ENCODE results near the gene IQSEC1.

Gene IQSEC1

DNA sequence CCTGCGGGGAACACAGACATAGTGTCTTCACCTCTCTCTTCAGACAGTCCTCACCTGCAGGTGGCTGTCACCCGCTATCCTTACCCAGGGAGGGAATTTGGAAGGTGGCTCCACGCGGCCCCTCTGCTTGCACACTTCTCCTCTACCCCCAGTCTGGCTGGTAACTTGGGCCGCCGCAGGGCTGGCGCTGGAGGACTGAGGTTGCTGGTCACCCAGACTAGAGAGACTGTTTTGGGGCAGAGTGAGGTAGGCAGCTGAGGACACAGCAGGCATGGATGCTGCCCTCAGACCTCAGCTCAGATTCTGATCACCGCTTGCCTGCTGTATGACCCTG, 12.6 kb upstream of the IQSEC1 start:
- no peak for DNase-seq (ENCODE audit: low read depth)

DNA sequence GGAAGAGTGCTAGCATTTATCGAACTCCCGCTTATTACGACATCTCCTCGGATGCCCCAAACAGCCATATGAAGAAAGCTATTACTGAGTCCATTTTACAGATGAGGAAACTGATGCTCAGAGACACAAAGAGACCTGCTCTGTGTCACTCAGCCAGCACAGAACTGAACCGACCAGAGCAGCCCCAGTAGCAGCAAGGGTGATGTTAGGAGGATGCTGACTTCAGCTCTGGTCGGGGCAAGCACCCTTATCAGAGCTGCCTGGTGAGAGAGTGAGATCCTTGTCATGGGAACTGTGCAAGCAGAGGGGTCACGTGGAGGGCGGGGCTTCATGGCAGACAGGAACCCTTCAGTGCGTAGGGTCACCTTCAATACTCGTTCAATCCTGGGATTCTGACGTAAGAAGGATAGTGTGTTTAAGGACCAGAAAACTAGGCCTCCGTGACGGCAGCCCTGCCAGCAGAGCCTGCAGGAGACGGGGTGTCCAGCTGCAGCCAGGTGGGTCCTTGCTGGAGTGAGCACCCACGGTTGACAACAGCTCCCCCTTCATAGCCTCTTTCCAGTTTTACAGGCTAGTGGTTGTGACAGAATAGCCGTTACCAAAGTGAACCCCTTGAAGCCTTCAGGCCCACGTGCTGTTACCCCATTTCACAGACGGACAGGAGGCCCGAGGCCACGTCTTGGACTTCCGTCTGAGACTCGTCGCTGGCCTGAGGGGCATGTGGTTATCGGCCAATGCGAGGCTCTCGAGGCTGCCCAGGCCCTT, 12.0 kb upstream of the IQSEC1 start:
- DNase-seq (ENCODE audit: low read depth): no peak

DNA sequence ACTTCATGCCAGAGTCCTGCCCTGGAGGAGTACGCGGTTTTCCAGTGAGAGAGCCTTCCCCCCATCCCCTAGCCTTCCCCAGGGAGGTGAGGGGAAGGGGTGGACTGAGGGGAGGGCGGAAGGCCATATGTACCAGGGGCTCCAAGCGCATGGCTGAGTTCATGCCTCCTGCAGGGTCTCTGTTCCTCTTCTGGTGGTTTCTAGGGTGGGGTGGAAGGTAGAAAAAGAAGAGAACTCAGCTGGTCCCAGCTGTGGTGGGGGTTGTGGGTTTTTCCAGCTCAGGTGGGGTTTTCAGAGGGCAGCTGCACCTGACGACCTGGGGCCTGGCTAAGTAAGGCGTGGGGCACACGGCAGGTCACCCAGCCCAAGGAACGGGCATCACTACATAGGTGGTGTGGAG, 10.7 kb upstream of the IQSEC1 start:
- no peak for DNase-seq (ENCODE audit: low read depth)

DNA sequence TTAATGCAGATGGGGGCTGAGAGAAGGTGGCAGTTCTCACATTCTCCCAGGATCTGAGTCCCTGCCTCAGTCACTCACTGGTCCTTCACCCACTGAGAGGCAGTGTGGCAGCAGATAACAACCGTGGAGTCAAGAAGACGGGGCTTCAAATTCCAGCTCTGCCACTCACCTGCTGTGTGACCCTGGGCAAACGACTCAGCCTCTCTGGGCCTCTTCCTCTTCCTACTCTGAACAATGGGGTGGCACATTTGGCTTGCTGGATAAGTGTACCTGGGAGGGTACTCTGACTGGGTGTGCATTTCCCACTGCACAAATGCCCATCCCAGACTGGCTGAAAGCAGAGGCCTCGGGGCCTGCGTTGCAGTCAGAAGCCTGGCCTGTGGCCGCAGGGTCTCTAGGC, 10.0 kb upstream of the IQSEC1 start:
- no peak for DNase-seq (ENCODE audit: low read depth)

DNA sequence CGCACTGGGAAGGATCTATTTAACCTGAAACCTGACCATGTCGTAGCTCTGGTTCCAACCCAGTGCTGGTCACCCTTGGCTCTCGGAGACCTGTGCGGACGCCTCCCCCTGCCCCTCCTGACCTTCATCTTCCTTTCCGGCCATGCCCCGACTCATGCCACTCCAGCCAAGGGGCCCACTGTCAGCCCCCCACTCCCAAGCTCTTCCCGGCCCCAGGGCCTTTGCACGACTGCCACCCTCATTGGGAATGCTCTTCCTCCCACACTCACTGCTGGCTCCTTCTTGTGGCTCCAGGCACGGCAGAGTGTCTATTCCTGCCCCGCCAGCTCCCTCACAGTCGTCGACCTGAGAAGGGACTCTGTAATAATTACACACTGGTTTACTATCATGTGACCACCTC, 9.4 kb upstream of the IQSEC1 start:
- no peak for DNase-seq (ENCODE audit: low read depth)

DNA sequence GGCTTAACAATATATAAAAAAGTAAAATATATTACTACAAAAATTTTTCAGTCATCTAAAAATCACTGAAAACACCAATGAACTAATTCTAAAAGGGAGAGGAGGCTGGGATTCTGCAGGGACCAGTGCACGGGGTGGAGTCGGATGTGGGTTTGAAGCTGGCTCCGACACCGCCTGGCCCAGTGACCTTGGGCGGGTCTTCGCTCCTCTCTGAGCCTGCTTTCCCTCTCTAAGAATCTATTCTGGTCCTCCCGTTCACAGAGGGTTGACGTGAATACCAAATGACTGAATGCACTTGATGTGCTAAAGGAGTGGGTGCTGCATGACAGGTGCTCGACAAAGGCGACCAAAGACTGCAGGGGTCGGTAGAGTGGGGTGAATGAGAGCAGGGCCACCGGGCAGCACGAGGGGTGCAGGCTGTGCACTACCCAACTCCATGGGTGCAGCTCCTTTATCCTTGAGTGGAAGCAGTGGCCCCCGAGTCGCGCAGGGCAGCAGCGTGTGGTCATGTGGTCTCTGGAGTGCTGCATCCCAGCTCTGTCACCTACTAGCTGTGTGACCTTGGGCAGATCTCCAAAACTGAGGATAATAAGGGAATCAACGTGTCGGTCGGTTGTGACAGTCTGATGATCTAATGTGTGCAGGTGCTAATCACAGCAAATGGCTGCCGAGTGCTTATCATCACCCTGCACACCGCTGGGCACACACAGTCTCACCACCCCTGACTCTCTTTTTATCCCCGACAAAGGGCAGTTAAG, 8.6 kb upstream of the IQSEC1 start:
- DNase-seq (ENCODE audit: low read depth): no peak

DNA sequence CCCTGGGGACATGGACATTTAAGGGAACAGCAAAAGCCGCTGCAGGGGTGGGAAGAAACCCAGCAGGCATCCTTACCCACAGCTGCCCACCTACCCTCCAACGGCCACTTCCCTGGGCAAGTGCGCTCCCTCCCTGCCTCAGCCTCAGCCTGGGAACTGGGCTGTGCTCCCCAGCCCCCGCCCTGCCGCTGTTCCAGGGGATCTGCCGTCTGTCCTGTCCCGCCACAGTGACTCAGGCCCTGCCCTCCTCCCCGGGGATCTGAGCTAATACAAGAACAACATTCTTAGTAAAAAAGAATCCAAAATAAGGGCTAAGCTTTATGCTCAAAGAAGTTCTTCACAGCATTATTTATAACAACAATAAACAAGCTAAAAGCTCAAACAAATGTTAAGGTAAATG, 7.4 kb upstream of the IQSEC1 start:
- DNase-seq (ENCODE audit: low read depth): no peak

DNA sequence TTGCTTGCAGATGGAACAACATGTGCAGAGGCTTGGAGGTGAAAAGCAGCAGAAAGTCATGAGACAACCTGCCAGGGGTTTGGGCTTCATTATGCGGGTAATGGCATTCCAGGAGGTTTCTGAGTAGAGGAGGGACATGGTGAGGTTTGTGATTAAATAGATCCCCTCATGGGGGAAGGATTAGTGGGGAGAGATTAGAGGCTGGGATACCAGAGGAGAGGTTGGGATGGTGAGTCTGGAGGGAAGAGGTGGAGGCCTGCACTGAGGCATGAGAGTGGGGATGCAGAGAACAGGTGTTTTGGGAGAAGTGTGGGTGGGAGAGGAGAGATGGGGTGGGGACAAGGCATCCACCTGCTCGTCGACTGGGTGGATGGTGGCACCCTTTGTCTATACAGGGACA, 6.8 kb upstream of the IQSEC1 start:
- no peak for DNase-seq (ENCODE audit: low read depth)

DNA sequence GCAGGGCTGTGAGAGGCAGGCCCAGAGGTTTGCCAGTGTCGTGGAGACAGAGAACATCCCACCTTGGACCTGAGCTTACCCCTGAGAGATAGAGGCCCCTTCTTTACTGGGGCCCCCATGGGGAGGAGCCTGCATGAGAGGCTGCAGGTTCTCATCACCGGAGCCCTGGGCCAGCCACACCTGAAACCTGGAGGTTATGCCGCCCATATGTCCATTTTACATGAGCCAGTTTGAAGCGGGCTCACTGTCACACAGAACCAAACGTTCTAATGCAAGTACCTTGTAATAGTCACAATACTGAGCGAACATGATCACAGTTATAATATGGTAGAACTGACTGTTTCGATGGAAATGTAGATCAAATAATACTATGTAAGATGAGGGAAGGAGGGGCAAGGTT, 6.3 kb upstream of the IQSEC1 start:
- DNase-seq (ENCODE audit: low read depth): no peak

DNA sequence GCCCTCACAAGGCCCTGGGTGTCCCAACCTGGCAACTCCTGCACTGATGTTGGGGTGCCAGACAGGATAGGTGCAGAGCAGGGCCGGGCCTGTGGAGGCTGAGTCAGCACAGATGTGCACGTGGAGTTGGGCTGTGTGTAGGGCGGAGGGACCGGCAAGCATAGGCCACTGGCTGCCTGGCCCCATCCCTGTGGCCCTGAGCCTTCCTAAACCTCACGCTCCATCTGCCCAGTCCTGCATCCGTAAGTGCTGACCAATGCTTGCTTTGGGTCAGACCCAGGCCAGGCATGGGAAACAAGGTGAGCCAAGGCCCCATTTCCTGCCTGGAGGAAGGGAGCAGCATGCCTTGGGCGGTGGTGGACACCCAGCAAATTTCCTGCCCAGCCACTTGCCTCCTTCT, 5.8 kb upstream of the IQSEC1 start:
- no peak for DNase-seq (ENCODE audit: low read depth)

DNA sequence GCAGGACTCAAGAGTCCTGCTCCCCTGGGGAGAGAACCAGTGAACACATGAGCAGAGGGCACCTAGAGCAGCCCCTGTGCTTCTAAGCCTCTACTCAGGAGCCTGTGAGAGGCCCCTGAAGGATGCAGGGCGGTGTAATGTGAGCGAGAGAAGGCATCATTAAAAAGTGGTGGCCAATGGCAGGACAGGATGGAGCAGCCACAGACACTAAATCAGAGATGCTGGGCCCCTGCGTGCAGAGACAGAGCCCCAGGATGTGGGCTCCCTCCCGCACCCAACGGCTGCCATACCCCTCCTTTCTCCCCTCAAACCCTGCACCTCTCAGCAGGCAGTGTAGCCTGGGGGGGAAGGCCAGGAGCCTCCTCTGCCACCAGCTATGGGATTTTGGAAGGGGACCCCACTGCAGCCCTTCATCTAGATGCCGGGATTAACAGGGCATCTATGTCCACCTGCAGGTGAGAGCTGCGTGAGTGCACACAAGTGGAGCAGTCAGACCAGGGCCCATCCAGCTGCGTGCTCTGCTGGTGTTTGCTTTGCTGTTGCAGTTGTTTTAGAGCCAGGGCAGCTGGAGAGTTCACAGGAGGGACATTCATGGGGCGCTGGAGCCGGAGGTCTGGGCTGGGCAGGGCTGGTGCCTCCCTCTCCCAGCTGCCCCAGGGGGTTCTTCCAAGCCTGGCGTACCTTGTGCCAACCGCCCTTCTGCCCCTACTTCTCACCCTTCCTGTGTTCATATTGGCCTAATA, 5.1 kb upstream of the IQSEC1 start:
- DNase-seq (ENCODE audit: low read depth): no peak

DNA sequence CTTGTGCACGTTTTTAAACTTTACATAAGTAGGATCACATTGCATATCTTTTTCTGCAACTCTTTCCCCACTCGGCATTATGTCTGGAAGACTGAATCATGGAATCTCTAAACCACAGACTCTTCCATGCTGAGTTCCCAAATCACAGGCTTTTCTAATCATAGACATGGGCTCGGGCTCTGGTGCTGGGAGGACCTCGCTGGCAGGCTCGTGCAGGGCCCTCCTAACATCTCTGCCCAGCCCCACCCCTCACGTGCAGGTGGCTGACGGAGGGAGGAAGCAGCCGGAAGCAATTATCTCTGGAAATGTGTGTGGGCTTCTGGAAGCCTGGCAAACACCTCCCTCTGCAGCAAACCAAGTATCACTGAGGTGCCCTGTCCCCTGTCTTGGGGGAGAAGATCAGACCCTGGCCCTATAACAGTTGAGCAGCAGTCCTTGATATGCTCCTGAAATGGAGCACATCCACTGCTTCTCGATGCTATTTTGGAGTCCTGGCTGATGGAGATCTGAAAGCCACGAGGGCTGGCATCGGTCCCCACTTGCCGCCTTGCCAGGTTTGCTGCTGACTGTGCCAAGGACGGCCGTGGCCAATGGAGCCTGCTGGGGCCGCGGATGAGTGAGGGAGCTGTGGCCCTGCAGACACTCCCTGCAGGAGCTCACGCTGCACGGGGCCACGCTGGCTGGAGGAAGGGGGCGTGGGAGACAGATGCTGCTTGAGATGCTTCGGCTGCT, 4.4 kb upstream of the IQSEC1 start:
- no peak for DNase-seq (ENCODE audit: low read depth)

DNA sequence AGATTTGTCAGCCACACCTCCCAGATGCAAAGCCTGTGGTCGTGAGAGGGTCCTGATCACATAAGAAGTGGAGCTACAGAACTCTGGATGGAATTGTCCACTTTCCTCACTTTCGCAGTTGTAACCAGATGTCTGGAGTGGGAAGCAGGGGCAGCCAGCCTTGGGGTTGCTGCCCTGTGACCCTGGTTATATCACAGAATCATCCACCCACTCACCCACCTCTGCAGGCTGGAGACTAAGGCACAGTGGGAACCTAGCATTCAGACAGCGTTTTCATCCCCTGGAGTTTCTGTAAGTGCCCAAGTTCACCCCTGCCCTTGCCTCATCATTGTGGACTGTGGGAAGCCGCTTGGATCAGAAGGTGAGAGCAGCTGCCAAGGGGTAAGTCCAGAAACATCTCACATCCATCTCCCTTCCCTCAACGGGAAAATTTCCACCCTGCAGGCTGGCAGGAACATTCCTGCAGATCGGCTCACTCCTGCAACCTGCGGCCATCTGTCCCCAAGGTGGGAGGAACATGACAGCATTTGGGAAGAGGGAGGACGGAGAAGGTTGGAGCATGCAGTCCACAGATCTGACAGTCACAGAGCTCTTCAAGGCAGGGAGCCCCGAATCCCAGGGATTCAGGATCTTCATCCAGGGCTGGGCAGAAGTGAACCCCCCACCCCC, 2.9 kb upstream of the IQSEC1 start:
- no peak for DNase-seq (ENCODE audit: low read depth)

DNA sequence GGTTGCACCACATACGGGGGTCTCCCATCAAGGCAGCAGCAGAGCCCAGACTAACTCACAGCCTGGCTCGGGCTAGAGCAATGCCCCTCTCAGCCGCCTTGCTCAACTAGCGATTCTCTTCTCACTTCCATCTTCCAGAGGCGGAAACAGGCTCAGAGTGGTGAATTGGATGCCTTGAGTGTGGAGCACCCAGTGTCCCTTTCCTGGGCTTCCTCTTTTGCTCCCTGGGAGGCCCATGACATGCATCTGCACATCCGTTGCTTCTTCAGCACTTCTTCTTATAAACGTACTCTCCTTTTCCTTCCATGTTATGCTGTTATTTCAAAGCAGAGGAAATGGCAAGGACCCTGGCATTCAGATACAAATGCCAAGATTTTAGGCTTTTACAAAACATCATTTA, 2.1 kb upstream of the IQSEC1 start:
- no peak for DNase-seq (ENCODE audit: low read depth)

DNA sequence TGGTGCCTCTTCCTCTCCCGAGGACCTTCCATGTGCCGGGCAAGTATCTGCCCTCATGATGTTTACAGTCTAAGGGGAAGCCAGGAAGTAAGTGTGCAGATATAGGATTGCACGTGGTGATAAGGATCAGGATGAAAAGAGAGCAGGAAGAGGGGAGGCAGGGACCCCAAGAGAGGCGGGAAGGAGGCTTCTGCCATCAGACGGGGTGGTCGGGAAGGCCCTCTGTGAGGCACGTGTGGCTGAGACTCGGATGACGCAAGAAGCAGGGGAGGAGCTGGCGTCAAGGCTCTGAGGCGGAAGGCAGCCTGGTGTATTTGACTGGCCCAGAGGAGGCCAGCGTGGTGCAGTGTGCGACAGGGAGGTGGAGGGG, 762 bp upstream of the IQSEC1 start:
- DNase-seq (ENCODE audit: low read depth): no peak

DNA sequence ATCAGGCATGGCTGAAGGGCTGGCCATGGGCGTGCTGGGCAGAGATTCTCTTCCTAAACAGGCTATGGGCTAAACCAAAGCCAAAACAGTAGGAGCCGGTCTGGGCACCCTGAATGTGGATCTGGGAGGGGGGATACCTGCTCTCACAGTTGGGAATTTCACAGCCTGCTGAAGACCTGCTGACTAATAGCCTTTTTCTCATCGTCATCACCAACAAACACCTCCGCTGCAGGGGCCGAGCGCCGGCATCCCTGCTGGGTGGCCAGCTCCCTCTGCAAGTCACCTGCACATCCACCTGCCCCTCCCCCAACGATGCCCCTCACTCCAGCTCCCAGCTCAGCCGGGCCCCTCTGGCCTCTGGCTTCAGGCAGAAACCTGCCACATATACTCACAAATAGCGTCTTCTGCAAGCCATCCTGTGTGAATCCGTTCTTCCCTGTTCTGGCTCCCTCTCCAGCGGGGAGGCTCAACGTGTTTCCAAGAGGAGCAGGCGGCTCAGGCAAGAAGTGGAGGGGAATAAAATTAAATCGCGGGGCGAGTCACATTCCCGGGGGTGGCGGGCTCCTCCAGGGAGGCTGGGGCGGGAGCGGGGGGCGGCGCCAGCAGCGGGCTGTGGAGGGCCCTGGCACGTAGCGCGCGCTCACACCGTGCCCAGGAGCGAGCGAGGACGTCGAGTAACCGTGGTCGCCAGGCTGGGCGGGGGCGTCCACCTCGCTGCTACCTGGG, 466 bp downstream of the IQSEC1 start:
- DNase-seq (ENCODE audit: low read depth): no peak

DNA sequence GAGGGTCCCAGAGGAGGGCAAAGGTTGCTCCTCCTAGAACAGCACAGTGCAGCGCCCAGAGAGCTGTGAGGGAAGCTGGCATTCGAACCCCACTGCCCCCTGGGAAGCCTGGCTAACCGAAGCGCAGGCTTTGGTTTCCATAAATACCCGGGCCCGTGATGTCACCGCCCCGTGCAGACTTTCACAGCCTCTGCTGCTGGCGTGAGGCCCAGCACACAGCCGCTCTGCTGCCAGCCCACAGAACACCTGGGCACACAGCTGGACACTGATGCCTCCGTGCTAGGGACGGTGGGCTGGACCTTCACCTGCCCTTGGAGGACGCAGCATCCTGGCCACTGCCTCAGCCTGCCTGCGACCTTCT, 1.0 kb downstream of the IQSEC1 start:
- DNase-seq (ENCODE audit: low read depth): no peak

DNA sequence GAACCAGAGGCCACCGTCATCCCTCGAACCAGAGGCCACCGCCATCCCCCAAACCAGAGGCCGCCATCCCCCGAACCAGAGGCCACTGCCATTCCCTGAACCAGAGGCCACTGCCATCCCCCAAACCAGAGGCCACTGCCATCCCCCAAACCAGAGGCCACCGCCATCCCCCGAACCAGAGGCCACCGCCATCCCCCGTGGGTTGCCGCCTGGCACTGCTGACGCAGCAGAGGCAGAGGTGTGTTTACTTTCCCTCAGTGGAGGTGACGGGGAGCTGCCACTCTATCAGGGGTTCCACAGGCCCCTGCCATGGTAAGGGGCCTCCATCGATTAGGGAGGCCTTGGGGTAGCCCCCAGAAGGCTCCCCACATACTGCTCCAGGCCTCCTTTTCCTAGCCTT, 1.5 kb downstream of the IQSEC1 start:
- DNase-seq (ENCODE audit: low read depth): no peak

DNA sequence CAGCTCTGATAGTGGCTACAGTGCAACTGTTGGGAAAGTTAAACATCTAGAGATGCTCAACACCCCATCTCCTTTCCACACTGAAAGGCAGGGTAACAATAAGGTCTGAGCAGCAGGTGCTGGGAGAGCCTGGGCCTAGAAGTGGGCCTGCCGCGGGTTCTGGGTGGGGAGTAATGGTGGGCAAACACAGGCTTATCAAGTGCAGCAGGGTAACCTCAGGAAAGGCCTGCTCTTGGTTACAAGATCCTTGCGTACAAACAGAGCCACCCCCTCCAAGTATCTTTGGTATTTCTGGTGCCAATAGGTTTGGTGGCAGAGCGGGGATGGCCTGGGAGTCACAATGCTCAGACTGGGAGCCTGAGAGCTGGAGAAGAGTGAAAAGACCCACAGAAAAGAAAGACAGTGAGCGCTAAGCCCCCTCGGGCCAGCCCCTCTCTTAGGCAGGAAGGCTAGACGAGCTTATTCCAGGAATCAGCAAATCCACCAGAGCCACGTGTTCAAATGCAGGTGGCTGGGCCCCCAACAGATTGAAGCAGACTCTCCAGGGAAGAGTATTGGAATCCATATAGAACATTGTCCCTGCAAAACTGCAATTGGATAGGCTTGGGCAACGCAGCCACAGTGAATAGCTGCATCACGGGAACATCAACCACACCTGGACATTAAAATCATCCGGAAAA, 2.7 kb downstream of the IQSEC1 start:
- no peak for DNase-seq (ENCODE audit: low read depth)

DNA sequence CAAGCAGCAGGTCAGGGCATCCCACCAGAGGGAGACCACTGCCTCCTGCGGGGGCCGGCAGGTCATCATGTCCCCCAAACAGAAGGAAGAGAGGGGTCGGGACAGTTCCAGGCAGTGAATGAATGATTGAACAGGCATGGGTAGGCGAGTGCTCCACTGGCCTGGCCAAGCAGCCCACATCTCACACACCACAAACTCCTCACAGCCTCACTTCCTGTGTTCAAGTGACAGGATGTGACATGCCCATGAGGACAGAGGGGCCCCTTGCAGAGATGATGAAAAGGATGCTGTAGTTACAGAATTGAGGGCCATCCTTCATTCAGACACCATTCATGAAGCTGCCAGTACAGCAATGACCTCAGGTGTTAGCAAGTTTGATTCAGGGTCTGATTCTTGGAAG, 3.7 kb downstream of the IQSEC1 start:
- no peak for DNase-seq (ENCODE audit: low read depth)
